ENCODE data around the gene RNF43.

DNA sequence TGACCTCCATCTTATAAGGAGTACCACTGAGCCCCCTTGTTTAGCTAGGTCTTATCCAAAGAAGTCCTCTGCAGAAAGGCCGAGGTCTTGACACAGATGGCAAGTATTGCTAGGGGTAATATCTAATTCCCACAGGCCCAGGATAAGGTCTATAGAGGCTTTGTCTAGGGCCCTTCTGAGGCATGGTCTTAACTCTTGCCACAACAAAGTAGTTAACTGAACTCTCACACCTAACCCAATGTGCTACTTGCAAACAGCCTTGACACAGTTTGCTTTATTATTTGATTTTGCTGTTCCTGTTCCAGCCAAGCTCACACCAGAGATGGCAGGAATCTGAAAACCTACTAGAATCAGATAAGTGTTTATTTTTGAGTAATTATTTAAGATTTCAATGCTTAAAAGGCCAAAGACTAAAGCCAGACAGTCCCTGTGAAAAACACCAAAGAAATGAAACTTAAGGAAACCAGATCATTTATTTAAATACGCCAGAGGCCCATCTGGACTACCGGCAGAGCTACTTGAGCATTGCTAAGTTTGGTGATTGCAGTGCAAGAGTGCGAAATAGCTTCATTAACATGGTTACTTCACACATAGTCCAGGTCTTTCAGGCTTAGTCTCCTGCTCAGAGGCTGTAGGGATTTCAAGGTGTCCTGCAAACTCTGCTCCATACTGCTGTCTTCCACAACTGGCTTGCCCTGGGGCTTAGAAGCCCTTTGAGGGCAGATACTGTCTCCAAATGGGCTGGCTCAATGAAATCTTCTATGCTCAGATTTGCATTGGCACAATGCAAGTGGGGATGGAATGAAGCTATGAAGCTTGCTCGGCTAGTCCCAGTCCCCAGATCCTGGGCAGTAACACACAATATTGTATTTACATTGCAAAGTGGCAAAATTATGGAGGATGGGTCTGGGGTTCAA is 36.9 kb downstream of the RNF43 start:
- TF ChIP-seq CTCF (conservative IDR thresholded peaks at IDR 0.05; ENCODE audit: low read depth, low read length) (no peak), EZH2 (IDR thresholded peaks at IDR 0.05; ENCODE audit: low read length, unreplicated experiment) (no peak)

All from PC-3 (cell line).